Left lung (tissue), 10 donors: ENCODE results near the gene PHACTR4. TPM values are rescaled to one million over a fixed set of nuclear protein-coding genes. Genes with fewer than 3 reads are reported as not detected.

Experiments
- ATAC-seq: fragments of 200-7000 bp; cut with Tn5 transposase; one replicate; pipeline ENCODE4 v1.9.1; 2020; ENCODE audit warnings: moderate library complexity
- DNase-seq, 4 donors: peaks; one replicate each; pipeline ENCODE4 v3.0.0-alpha.2; 2013 to 2020
- H3K27ac ChIP-seq, 2 donors: fragments of 200-600 bp; sonication (generic) in 1 of 2; one replicate each; pipeline versions ENCODE4 v1.5.0 to v1.8.0; 2020 to 2021
- H3K27me3 ChIP-seq, 2 donors: fragments of 200-600 bp; sonication (generic) in 1 of 2; one replicate each; pipeline versions ENCODE4 v1.5.0 to v1.8.0; 2020 to 2021
- H3K36me3 ChIP-seq, 2 donors: fragments of 200-600 bp; sonication (generic) in 1 of 2; one replicate each; pipeline versions ENCODE4 v1.5.0 to v1.8.0; 2020 to 2021
- H3K4me1 ChIP-seq, 2 donors: fragments of 200-600 bp; one replicate each; pipeline ENCODE4 v1.8.0; 2021
- H3K4me3 ChIP-seq, 2 donors: fragments of 200-600 bp; sonication (generic) in 1 of 2; one replicate each; pipeline versions ENCODE4 v1.5.0 to v1.8.0; 2020 to 2021; ENCODE audit warnings: mild to moderate bottlenecking in 1 of 2
- H3K9me3 ChIP-seq, 2 donors: fragments of 200-600 bp; sonication (generic) in 1 of 2; one replicate each; pipeline versions ENCODE4 v1.5.0 to v1.8.0; 2020 to 2021
- intact Hi-C, 2 donors: fragments of 100-400 bp; cut with DNase I; formaldehyde crosslinking; loops; one replicate each; pipeline versions ENCODE4 v1.11.2 to v1.14.2; 2022
- polyA plus RNA-seq, 6 donors: library from polyadenylated mRNA; unstranded; fragments of 120-200 nt; gene quantifications; one replicate each; pipeline ENCODE4 v1.2.1, GENCODE V29; 2013; ENCODE audit not compliant: insufficient read length in 6 of 6
- total RNA-seq, 2 donors: library from RNA; stranded (reverse); fragmentation: NEBNext Ultra II Directional; extraction: Animal tissue kit (Norgen Biotek cat#: 25700); gene quantifications; one replicate each; pipeline ENCODE4 v1.2.1, GENCODE V29; 2021
- TF ChIP-seq, protein P1 (sequence below), 2 donors: fragments of 200-600 bp; sonication (generic) in 1 of 2; IDR thresholded peaks; one replicate each; pipeline versions ENCODE4 v1.5.0 to v1.8.0; 2021; ENCODE audit warnings: antibody characterized with exemption in 2 of 2
- donor health status: DM: no; HTN: yes; CAD: no.
- donor health status: DM: no; HTN: no; CAD: no.

The PHACTR4 gene
- total and polyA plus RNA-seq, 8 donors: 39.7 to 73.8 (median 65.6) TPM

DNA sequence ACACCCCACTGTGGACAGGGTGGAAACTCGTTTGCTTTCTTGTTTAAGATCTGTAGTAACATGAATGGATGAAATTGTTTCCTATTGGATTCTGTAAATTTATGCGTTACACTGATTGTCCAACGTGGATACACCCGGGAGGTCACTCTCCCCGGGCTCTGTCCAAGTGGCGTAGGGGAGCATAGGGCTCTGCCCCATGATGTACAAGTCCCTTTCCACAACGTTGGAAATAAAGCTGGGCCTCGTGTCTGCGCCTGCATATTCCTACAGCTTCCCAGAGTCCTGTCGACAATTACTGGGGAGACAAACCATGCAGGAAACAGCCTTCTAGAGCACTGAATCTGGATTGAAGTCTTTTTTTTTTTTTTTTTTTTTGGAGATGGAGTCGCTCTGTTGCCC lies 137.7 kb downstream of the PHACTR4 start:
- intact Hi-C loops: no loop called here
- Histone ChIP-seq H3K27me3 (no peaks in the 10 kb centered on the region), H3K4me3 (peak overlapping the region; percentile 61 to 79), H3K4me1 (peaks cover 32 to 52% of the 10 kb centered on the region in 2 donors), H3K9me3 (no peaks in the 10 kb centered on the region), H3K27ac (peak overlapping the region; percentile 83 to 92), H3K36me3 (peaks cover 0 to 57% of the 10 kb centered on the region in 2 donors)
- DNase-seq: no peak
- ATAC-seq: no peak
- TF ChIP-seq, protein P1, sequence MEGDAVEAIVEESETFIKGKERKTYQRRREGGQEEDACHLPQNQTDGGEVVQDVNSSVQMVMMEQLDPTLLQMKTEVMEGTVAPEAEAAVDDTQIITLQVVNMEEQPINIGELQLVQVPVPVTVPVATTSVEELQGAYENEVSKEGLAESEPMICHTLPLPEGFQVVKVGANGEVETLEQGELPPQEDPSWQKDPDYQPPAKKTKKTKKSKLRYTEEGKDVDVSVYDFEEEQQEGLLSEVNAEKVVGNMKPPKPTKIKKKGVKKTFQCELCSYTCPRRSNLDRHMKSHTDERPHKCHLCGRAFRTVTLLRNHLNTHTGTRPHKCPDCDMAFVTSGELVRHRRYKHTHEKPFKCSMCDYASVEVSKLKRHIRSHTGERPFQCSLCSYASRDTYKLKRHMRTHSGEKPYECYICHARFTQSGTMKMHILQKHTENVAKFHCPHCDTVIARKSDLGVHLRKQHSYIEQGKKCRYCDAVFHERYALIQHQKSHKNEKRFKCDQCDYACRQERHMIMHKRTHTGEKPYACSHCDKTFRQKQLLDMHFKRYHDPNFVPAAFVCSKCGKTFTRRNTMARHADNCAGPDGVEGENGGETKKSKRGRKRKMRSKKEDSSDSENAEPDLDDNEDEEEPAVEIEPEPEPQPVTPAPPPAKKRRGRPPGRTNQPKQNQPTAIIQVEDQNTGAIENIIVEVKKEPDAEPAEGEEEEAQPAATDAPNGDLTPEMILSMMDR (IDR thresholded peaks at IDR 0.05): no peak

DNA sequence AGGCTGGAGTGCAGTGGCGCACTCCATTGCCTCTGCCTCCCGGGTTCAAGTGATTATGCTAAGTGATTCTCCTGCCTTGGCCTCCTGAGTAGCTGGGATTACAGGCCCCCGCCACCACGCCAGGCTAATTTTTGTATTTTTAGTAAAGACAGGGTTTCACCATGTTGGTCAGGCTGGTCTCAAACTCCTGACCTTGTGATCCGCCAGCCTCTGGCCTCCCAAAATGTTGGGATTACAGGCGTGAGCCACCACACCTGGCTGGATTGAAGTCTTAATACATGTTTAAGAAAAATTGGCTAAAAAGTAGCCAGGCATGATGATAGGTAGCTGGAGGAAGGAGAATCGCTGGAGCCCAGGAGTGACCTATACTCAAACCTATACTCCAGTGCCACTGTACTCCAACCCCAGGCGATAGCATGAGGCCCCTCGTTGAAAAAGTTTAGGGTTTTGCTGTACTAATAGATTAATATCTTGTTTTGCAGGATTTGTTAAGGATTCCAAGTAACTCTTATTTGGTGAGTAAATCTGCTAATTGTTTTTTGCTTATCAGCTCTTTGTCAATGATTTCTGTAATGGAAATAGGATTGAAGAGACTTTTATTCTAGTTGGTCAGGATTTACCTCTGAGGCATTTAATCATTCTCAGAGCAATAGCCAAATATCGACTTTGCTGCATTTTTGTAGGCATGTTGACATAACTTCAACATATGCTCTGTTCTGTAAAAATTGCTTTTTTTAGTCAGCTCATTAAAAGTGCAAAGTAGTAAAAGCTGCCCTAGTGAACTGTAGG lies 138.3 kb downstream of the PHACTR4 start:
- peak overlapping the region; percentile 61 to 79 for H3K4me3 ChIP-seq
- DNase-seq (no peak), ATAC-seq (no peak)
- peaks cover 0 to 63% of the 10 kb centered on the region in 2 donors for H3K36me3 ChIP-seq
- peak overlapping the region; percentile 83 to 92 for H3K27ac ChIP-seq
- TF ChIP-seq, protein P1 (IDR thresholded peaks at IDR 0.05): no peak
- peaks cover 32 to 57% of the 10 kb centered on the region in 2 donors for H3K4me1 ChIP-seq
- H3K27me3 ChIP-seq: no peaks in the 10 kb centered on the region
- no peaks in the 10 kb centered on the region for H3K9me3 ChIP-seq
- intact Hi-C loops: no loop called here

DNA sequence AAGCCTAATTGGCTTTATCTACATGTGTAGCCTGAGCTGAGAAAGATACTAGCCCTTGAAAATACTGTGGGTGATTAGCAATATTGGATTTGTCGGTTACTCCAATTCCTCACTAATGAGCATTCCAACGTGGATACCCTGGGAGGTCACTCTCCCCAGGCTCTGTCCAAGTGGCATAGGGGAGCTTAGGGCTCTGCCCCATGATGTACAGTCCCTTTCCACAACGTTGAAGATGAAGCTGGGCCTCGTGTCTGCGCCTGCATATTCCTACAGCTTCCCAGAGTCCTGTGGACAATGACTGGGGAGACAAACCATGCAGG lies 138.9 kb downstream of the PHACTR4 start:
- ATAC-seq (peak; percentile 3), DNase-seq (no peak)
- Histone ChIP-seq H3K4me1 (peaks cover 32 to 63% of the 10 kb centered on the region in 2 donors), H3K27me3 (no peaks in the 10 kb centered on the region), H3K27ac (peak overlapping the region; percentile 83 to 92), H3K9me3 (no peaks in the 10 kb centered on the region), H3K36me3 (peaks cover 0 to 68% of the 10 kb centered on the region in 2 donors), H3K4me3 (peak overlapping the region; percentile 61 to 79)
- TF ChIP-seq, protein P1 (IDR thresholded peaks at IDR 0.05): no peak
- intact Hi-C loops: no loop called here

DNA sequence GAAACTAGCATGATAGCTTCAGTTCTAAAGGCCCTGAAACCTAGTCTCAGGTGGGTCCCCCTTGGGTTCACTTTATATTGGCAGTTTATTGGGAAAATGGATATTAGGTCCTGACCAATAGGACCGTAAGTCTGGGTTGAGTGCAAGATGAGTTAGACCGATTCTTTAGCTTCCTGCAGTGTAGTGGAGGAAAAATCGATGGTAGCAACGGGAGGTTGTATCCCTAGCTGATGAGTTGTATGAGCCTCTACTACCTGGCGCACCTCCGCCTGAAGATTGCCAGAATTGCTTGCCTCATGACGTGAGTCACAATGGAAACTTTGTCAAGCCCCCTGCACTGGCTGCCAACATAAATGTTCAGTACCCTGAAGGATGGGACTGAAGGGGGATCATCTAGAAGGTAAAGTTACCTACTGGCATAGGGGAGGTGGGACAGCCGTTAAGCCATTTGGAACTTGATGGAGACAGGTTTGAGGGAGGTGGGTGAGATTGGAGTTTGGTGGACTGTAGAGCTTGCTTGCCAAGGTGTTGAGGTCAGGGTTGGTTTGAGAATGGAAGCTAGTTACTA lies 140.2 kb downstream of the PHACTR4 start:
- TF ChIP-seq, protein P1 (IDR thresholded peaks at IDR 0.05): no peak
- no peaks in the 10 kb centered on the region for H3K27me3 ChIP-seq
- peaks cover 0 to 82% of the 10 kb centered on the region in 2 donors for H3K36me3 ChIP-seq
- no peaks in the 10 kb centered on the region for H3K9me3 ChIP-seq
- intact Hi-C loops: no loop called here
- H3K27ac ChIP-seq: peak overlapping the region; percentile 83 to 92
- H3K4me3 ChIP-seq: peak overlapping the region; percentile 6 to 61
- ATAC-seq: no peak
- no peak for DNase-seq
- H3K4me1 ChIP-seq: peaks cover 32 to 66% of the 10 kb centered on the region in 2 donors

DNA sequence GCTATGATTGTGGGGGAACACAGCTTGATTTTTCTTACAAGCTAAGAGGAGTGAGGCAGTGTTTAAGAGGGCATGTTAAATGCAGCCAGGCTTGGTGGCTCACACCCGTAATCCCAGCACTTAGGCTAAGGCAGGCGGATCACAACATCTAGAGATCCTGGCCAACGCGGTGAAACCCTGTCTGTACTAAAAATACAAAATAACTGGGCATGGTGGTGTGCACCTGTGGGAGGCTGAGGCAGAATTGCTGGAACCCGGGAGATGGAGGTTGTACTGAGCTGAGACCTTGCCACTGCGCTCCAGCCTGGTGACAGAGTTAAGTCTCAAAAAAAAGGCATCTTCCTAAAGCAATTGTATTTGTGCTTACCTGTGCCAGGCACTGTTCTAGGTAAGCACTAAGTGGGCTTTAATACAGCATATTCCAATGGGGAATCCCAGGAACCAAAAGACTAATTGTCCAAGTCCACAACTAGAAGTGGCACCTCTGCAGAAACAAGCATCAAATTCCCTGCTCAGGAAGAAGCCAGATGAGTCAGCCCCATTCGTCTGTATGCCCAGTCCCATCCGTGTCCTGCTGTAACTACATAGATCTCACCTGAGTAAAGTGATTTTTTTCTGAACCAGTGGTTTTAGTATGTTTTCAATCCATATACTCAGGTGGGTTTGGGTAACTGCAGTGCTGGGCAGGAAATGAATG lies 140.9 kb downstream of the PHACTR4 start:
- intact Hi-C loops: no loop called here
- TF ChIP-seq, protein P1 (IDR thresholded peaks at IDR 0.05): no peak
- ATAC-seq (no peak), DNase-seq (no peak)
- H3K27ac ChIP-seq: peak overlapping the region; percentile 83 to 92
- peaks cover 0 to 88% of the 10 kb centered on the region in 2 donors for H3K36me3 ChIP-seq
- no peaks in the 10 kb centered on the region for H3K27me3 ChIP-seq
- peak overlapping the region in 1 of 2 donors; percentile 61 for H3K4me3 ChIP-seq
- H3K9me3 ChIP-seq: no peaks in the 10 kb centered on the region
- H3K4me1 ChIP-seq: peaks cover 32 to 62% of the 10 kb centered on the region in 2 donors
